Measurements from ENCODE around the gene C3orf18.

The C3orf18 gene

DNA sequence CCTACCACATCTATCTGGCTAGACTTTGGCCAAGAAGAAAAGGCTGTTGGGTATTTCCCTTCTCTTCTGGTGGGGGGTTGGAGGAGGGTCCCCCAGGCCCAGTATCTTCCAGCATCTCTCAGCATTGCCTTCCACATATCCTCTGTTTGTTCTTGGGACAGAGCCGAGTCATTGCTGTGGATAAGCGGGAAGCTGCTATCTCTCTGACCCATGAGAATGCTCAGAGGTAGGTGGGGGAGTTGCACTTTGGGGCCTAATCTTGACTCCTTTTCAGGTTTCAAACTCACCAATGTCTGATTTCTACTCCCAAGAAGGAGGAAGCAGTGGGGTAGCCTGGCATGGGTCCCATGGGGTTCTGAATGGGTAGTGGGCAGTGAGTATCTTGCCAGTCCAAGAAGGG is 9.8 kb upstream of the C3orf18 start:
- no peak for DNase-seq

DNA sequence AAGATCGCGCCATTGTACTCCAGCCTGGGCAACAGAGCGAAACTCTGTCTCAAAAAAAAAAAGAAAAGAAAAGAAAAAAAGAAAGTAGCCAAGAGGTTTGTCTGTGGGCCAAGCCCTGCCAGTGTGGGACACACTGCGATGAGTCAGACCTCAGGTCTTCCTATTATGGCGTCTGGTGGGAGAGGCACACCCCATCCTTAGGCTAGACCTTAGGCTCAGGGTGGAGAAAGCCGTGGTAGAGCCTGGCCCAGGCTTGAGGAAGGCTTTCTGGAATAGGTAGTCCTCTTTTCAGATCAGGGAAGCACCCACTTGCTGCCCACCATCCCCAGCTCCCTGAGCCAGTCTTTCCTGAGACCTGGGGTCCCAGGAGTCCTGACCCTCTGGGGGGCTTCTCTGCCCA is 7.8 kb upstream of the C3orf18 start:
- no peak for DNase-seq

DNA sequence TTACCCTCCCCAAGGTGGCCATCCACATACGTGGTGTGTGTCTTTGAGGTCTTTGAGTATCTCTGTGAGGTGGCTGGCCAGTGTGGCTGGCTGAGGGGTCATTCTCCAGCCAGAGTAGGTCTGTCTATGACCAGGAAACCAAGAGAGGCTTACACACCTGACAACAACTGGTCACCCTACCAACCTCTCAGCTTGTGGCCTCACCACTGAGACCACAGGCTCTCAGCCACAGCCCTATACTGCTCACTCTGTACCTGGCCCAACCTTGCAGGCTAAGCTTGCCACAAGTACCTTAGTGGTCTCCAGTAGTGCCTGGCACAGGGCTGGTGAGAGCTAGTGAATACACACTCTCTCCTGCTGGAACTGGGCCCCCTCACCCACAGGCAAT is 6.9 kb upstream of the C3orf18 start:
- no peak for DNase-seq

DNA sequence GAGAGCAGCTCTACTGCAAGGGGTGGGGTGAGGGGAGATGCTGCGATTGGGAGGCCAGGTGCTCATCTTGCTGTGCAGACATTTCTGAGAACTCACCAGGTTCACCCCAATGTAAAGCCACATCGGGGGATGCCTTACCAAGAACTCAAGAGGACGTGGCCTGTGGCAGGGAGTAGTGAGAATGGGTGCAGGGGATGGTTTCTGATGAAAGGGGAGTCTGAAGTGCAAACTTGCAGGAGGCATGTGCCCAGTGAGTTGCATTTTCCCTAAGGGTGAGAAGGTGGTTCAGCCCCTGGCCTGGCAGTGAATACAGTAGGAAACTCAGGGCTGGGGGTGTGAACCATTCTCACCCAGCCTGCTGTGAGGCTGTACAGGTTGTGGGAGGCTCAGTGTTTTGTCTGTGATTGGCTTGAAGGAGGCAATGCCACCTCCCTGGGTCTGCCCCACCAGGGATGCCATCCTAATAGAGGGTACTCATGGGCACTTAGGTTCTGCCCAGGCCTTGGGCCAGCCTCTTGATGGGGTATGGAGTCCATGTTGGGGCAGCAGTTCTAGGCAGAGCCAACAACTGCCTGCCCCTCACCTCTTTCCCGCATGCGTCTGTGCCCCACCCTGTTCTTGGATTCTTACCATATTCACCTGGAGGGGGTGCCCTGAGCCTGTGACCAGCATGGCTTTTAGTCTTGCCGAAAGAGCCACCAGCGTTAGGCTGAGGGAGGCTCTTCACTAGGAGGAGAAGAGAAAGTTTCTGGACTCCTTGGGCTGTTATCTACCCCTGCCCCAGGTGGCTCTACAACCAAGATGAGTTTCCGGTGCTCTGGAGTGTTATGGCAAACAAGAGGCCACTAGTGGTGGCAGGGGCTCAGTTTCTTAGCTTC is 6.3 kb upstream of the C3orf18 start:
- DNase-seq = no peak

DNA sequence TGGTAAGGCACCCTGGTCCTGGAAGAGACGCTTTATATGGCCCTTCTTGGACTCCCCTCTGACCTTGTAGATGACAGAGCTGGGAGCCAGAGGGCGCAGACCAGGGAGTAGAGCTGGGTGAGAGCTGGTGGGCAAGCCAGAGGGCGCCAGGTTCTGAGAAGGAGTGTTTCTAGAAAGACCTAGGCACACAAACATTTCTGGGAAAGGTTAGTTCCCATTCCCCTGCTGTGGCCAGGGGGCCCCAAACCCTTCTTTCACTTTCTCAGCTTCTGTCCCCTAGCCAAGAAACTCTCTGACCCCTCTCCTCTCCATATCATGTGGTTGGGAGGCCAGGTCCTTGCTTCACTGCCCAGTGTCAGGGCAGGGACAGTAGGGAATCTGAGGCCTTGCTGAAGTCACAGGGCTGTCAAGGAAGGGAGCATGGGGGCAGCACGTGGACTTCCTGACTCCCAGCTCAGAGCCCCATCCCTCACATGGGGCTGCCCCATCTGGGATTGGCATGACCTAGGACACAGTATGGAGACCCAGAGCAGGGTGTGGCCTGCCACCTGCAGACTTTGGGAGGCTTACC is 5.3 kb upstream of the C3orf18 start:
- DNase-seq = no peak

DNA sequence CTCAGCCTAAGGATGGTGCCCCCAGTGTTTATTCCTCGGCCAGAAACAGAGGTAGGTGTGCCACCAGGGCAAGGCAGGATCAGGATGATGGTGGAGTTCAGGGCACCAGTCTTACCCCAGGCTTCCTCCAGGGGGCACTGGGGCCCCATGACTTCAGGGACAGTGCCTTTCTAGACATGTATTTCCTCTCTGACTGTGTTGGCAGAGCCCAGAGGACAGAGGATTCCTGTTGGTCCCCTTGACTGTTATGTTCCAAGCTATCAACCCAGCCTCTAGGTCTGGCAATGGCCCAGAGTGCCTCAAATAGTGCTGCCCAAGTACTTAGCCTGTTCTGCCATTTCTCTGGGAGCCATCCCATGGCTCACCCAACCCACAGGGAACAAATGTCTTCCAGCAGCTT is 4.6 kb upstream of the C3orf18 start:
- peak; percentile 19 for DNase-seq

DNA sequence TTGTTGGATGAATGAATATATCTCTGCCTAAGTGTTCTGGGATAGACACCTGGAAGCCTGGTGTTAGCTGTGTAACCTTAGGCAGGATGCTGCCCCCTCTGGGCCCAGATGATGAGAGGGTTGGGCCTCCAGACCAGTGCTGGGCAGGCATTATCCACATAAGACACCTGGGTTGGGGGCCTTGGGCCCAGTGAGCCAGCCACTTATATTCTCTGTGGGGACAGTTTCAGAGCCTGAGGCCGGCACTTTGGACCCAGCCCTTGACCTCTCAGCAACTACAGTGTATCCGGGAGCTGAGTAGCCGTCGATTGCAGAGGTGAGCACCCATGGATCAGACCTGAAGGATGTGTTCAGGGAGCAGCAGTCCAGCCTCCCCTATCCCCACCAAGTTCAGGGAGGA is 3.9 kb upstream of the C3orf18 start:
- DNase-seq = no peak

DNA sequence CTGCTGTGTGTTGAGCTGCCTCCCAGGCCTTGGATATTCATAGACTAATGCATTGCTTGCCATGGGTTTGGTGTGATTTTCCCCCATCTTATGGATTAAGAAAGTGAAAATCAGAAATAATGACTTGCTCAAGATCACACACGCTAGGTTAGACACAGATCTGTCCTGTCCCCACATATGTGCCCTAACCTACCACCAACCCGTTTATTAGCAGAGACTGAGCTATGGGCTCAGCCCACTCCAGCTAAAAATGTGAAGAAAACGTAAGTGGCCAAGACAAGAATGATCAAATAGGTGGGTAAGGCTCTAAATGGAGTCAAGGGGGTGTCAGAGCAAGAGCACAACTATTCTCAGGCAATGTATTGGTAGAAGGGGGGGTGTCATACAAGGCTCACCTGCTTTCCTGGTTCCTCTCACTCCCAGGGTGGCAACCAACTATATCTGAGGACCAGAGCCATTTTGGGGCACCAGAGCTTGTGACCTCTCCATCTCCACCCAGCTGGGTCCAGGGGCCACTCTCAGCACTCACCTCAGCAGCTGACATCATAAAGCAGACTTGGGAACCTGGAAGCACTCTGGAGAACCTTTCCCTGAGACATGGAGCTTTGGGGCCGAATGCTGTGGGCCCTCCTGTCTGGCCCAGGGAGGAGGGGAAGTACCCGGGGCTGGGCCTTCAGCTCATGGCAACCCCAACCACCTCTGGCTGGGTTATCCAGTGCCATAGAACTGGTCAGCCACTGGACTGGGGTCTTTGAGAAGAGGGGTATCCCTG is 3.1 kb upstream of the C3orf18 start:
- DNase-seq = no peak

DNA sequence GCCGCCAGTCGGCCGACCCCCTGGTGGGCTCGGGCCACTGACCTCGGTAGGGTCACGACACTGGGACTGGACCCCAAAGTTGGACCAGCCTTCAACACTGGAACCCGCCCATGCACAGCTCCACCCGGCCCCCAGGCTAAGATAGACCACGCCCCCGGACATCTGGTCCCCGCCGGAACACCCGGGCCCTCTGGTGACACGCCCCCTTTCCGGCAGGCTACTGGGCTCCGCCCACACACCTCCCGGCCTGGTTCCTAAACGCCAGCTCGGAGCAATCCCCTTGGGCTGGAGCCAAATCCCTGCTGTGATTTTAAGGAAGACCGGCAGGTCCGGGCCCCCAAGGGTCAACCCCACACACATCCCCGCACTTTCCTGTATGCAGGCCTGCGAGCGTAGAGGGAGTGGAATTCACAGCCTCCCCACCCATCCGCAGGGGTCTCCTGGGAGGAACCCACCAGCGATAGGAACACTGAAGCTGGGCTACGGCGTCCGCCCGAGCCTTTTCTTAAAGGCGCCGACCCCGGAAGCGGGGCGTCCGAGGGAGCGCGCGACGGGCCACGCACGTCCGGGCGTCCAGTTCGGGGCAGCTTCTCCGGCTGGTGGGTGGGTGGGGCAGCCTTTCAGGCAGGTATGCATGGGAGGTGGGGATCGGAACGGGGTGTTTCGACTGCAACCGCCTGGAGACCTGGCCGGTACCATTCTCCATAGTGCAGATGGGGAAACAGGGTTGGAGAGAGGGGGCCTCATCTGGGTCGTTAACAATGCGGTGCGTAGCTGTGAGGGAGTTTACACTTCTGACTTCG is 1.6 kb upstream of the C3orf18 start, which contains the start of gene HEMK1:
Gene HEMK1 (plus strand): TSS at position 576 of the 803 bp plus-strand sequence. CDS start 1,583 bp downstream, outside the sequence.
- peak; percentile 68 for DNase-seq

DNA sequence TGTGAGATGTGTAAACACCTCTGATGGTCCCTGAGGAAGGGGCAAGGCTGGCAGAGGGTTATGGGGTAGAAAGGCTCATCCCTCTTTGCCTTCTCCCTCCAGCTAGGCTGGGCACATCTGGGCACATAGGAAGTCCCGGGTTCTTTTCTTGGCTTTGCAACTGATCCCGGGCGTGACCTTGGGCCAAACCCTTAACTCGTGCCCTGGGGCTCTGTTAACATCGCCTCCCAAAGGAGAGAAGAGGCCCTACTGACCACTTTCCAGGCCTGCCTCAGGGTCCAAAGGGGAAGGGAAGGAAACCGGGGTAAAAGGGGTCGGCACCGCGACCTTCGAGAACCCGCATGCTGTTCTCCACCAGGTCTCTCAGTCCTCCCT is 549 bp downstream of the C3orf18 start:
- no peak for DNase-seq

DNA sequence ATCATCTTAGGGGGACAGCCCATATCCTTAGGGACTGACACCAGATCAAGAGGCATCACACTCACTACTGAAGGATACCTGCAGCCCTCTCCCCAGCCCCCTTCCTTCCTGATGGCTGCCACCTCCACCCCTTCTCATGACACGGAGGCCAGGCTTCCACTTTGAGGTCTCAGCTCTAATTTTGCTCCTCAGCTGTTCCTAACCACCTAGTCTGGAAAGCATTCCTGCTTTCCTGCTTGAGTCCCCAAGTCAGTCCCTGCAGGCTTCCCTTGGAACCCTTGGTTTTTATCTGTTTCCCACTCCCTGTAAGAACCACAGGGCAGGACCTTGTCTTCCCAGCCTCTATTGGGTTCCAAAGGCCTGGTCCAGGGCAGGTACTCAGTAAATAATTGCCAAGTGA is 3.2 kb downstream of the C3orf18 start:
- no peak for DNase-seq

DNA sequence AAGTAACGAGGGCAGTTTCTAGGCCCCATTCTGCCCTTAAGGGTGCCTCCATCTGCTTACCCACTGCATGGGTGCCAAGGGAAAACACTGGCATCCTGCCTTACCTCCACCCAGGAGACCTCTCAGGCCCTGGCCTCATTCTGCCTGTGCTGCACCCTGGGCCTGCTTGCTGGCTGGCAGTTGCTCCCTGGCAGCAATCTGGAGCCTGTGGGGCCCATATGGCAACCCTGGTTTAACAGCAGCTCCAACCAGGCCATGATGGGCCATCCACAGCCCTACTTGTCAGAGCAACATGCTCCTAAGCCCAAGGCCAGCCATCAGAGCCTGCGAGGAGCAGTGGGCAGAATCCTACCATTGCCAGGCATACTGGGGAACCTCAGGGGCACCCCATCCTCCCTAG is 3.7 kb downstream of the C3orf18 start:
- DNase-seq = peak; percentile 64

DNA sequence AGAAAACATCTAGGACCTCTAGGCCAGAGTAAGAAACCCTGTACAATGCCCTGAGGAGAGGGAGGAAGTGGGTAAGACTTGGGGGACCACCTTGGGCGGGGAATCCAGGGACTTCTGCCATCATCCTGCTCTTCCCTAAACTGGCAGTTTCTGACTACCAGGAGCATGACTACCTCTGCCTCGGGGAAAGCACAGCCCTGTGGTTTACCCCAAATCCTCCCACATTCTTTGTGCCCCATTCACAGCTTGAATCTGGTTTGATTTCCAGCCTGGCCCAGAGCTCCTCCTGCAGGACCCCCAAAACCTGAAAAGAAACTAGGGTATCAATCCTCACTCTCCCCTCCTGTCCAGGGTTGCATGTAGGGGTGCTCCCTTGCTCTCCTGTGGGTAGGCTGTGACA is 4.7 kb downstream of the C3orf18 start:
- no peak for DNase-seq

DNA sequence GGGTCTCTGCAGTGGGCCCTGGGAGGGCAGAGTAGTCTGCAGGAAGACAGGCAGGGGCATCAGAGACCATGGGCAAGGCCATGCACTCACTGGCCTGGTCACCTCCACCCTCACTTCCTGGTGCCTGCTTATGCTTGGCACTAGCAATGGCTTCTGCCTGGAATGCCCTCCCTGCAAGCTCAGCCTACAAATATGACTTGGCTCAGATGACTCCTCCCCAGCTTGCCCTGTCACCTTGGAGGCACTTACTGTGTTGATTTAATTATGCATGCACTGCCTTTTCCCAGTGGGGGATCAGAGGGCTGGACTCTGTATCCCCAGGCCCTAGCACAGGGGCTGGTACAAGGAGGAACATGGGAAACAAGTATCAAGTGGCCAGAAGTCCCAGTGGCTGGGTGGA is 7.8 kb downstream of the C3orf18 start:
- DNase-seq = no peak

DNA sequence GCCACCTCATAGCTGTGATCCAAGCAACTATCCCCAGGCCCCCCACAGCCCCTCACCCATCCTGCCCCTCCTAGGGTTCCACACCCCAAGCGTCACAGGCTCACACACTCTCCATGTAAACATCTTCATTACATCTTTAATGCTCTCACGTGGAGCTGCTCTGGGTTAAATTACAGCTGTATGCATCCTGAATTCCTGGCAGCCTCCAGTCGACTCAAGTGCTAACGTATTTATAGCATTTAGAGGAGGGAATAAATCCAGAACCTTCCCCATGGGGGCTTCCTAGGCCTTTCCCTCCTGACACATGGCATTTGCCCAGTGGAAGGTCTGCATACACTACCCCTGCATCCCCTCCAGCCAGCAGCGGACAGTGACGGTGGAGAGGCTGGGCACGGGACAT is 9.6 kb downstream of the C3orf18 start:
- DNase-seq = no peak

DNA sequence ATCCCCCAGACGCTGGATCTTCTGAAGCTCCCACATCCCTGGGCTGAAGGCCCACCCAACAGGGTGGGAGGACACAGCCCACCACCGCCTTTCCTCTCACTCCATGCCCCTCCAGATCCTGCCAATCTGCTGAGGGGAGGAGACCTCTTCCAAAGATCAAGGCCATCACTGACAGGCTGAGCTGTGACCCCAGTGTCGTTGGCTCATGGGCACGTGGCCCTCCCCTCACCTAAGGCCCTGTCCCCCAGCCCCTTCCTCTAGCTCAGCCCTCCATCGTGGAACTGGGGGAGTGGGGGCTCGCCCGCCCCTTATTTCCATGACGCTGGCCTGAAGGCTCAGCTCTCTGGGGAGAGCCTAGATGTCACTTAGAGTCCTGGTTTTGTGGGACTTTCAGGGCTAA is 10.4 kb downstream of the C3orf18 start:
- DNase-seq = no peak

DNA sequence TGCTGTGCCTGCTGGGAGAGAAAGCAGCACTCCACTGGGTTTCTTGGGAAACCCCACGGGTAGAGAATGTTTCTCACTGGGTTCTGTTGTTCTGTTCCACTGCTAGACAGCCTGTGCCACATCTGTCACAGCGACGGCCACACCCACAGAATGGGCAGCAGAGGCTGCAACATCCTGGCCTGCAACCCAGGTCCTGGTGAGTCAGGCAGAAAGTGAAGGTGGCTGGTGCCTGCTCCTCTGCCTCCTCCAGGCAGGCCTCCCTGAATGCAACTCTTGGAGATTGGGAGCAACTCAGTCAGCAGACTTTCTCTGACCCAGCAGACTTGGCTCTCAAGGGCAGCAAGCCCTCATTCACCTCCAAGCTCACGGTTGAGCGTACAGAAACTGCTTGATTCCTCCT is 13.0 kb downstream of the C3orf18 start:
- no peak for DNase-seq

DNA sequence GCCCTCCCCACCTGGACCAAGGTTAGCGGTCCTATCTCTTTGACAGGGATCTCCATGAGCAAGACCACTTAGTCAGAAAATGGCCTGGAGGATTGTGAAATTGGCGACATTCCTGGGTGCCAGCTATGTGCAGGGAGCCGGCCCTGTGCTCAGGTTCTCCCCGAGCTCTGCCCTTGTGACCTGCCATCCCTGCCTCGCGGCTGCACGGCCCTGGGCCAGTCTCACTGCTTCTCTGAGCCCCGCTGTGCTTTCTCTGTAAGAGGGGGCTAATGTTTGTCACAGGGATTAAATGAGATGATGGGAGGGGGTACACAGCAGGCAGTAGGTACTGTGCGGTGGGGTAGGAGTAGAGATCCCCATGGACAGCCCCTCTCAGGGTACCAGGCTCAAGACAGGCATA is 14.9 kb downstream of the C3orf18 start:
- DNase-seq = no peak

DNA sequence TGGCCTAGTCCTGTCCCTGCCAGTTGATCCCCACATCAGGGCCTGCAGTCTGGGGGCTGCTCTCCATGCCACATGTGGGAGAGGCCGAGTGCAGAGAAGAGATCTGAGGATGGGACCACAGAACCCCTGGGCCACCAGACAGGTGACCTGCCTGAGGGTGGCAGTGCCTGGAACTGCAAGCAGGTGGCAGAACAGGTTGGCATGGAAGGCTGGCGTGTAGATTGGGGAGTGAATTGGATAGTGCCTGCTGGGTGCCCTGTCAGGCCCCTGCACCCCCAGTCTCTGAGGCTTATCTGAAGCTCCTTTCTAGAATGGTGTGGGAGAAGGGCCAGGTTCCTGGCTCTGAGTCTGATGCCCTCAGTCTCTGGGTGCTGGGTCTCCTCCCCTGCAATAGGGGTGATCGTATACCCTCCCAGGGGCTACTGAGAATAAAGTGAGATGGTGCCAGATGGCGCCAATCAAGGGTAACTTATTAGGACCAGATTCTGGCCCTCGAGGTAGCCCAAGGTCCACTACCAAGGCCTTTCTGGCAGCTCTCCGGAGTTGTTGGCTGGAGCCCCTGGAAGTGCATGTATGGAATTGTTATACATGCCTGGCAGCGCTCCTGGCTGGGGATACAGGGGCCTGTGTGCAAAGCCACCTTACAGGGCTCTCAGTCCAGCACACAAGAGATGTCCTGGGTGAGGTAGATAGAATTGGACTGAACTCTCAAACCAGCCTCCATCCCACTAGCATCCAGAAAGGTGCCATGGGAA is 15.7 kb downstream of the C3orf18 start:
- DNase-seq = no peak

DNA sequence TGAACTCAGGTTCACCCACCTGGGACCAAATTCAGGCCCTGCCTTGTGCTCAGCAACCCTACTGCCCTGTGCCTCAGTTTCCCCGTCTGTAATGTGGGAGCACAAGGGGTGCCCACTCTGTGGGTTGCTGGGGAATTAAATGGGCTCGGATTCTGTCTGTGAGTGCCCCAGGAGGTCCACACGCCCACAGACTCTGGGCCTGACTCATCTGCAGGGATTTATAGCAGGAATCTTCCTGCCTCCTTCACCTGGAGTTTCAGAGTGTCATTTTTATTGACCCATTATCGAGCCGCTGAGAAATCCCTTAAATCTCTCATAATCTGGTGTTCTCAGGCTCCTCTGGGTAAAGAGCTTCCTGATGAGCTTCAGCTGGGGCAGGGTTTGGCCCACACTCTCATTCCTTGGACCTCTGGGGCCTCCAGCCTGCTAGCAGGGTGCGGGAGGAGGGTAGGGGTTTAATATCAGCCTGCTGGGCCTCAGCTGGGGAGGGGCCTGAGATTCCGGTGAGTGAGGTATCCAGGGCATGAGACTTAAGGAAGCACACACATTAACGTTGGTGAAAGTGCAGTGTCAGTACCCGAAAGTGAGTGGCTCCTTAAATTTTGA is 16.4 kb downstream of the C3orf18 start:
- DNase-seq = no peak

DNA sequence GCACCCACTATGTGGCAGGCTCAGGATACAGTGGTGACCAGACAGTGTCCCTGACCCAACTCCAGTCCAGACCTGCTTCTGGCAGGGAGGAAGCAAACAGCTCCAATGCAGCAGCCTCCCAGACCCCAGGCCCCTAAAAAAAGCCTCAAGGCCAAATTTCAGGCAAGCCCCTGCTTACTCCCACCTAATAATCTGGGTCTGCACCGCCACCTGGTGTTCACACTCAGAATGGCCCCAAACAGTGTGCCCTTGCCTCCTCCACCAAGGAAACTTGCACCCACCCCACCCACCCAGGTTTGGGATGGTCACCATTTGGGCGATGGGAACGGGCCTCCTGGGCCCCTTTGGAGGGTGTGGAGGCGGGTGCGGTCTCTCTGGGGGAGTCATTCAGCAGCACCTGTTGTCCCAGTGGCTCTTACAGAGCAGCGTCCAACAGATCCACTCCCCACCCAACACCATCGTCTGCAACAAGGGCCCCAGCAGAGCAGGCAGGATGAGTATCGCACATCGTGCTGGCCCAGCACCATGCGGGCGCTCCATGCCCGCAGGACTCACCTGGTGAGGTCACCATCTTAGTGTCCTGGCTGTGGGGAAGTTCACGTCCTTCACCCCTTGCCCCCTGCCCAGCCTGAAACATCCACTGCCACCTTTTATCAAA is 17.3 kb downstream of the C3orf18 start:
- DNase-seq = no peak
